NCI-H1436 (cell line): ENCODE measurements around the gene SYNRG.

Experiments used
- DNase-seq: peaks from one replicate; lab custom pipeline; 2025; lab: John Stamatoyannopoulos, UW

The SYNRG gene

DNA sequence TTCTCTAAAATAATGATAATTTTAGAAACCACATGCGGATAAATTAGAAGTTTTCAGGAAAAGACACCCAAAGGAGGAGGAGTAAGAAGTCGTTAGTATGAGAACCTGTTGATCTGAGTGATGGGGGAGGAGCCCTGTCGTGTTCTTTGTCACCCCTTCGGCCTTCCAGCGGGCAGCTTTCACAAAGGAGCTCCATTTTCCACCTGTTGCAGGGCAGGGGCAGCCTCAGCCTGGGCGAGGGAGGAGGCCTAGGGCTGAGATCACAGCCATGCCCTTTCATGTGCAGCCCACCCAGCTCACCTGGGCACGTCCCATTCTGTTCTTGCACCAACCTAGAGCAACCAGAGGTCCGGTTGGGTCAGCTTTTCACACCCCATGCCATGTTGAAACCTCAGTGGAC lies 114.2 kb downstream of the SYNRG start:
- DNase-seq, result no peak

DNA sequence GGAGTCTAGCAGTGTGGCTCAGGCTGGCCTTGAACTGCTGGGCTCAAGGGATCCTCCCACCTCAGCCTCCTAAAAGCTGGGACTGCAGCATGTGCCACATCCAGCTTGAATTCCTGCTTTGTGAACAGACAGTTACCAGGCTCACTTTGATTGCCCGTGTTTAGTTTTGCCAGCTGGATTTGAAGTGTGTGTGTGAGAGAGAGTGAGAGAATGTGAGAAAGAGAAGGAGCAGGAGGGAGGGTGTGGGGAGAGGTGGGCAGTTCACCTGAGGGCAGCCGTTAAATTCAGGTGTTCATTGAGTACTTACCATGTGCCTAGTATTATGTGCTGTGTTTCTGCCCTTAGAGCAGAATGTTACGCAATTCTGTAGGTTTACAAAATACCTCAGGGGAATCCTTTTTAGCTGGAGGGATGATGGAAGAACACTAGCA lies 114.8 kb downstream of the SYNRG start:
- no peak for DNase-seq

DNA sequence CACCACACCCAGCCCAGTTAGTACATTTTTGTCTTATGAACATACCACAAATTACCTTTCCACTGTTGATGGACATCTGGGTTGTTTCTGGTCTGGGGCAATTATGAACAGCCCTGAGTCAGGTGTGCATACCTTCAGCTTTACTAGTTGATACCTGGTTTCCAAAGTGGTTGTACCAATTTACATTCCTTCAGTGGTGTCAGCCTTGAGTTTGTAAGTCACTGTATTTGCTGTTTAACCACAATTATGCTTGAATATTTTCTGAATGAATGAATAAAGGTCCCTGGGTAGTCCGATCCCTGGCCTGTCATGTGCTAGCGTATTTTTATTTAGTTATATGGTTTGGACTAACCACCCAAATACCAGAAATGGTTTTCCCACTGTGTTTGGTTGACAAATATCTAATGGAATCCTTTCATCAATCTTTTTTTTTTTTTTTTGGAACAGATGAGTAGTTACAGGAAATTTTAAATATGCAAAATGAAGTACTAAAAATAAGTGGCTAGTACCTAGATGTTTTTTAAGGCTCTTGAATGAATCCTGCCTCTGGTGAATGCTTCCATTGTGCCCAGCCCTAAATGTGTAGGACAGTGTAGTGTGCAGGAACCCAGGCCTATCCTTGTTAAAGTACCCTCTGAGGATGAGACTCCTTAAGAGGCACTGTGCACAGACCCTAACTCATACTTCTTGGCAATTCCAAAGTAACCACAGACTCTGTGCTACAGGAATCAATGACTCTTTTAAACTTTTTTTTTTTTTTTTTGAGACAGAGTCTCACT lies 115.8 kb downstream of the SYNRG start:
- no peak for DNase-seq

DNA sequence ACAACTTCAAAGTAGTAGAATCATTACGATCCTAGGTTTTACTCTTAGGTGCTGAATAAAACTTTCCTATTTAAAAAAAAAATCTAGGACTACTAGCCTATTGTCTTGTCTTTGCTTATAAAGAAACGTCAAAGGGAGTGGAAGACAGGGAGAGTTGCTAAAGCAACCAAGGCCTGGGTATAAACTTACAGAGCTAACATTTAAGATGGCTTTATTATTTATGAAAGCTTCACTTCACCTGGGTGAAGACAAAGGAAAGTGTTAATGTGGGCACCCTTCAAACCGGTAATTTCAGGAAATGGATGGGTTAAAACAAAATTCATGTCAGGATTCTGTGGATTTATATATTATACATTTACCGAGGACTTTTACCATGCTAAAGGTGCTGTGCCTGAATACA lies 117.1 kb downstream of the SYNRG start:
- DNase-seq, result no peak

DNA sequence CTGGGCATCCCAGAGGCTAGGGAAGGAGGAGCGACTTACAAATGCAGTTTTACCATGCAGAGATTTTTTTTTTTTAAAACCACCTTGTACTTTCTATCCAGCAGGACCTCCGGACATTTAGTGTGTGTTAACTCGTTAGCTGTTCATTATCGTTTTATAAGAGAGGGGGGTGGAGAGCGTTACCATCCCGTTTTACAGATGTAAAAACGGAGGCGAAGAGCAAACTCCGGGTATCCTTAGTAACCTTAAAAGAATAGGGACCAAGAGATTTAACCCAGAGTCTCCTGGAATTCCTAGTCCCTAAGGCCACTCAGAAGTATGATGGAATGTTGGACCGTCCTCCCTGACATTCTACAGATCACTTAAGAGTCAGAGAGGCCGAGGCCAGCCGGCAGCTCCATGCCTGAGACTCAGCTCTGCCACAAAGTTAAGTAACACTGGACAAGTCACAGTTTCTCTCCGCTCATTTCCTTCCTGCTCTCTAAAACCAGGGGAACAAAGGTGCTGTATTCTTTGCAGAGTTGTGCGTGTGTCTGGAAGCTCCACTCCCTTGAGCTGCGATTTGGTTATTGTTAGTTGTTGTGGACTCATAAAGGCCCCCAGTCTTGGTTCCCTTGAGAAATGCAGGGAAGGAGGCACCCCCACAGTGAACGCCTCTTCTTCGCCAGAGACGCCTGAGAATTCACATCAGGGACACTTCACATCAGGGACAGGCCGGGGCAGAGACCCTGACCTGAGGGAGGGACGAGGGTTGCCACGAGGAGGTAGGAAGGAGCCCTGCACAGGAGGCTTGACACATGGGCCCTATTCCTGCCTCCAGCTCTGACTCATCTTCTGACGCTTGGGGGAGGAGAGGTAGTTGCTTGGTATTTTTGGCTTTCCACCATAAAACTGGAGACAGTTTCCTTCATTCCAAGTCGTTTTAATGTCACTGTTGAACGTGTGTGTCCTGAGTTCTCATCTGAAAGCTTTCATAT lies 118.3 kb downstream of the SYNRG start:
- DNase-seq, result no peak

DNA sequence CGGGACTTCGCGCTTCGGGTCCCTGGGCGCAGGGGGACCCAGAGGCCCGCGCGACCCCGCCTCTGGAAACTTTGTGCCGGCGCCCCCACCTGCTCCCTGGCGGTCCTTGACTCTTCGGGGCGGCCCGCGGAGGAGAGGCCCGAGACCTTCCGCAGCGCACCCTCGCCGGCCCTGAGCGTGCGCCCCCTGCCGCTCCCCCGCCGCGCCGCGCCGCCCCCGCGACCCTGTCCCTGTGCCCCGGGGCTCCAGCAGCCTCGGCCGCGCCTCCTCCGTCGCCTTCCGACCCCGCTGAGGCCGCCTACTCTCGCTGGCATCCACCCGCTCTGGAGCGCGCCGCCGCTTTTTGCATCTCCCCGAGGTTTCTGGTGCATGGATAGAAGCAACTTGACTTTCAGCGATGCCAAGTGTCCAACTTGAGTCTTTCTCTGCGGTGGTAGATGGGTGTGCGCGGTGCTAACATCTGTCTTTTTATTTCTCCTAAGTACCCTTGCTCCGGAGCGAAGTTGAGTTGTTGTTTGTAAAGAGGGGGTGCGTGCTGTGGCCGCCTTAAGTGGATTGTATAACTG lies 119.1 kb downstream of the SYNRG start:
- peak; percentile 66 for DNase-seq

DNA sequence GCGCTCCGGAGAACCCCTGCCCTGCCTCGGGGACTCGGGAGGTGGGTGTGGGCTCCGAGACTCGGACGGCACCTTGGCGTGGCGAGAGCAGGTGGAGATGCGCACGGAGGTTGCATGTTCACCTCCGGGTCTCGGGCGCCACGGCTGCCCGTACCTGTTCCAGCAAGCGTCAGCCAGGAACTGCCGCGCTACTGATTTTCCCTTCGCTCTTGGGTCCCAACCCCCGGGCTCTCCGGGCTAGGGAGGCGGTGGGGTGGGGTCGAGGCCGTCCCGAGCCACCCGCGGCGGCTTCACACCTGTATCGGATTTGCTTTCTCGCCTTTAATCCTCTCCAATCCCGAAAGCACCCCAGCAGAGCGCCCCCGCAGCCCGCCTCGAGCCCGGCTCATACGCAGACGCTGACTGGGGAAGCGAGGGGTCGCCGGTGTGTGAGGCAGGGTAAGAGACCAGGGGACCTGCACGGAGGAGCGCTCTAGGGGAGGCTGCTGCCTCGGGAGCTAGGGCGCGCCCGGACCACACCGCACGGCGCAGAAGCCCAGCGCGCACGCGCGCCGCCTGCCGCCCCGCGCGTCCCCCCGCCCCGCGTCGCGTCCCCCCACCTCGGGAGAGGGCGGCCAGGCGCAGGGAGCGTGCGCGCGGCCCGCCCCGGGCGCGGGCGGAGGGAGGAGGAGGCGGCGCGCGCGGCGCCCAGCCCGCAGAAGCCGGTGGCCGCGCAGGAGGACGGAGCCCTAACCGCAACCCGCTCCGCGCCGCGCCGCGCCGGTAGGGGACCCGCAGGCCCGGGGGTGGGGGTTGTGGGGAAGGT lies 119.8 kb downstream of the SYNRG start, which contains the start of gene DUSP14:
Gene DUSP14 (plus strand): TSS at position 695 of the 805 bp plus-strand sequence. CDS start 22,382 bp downstream, outside the sequence.
- DNase-seq, result peak; percentile 91

DNA sequence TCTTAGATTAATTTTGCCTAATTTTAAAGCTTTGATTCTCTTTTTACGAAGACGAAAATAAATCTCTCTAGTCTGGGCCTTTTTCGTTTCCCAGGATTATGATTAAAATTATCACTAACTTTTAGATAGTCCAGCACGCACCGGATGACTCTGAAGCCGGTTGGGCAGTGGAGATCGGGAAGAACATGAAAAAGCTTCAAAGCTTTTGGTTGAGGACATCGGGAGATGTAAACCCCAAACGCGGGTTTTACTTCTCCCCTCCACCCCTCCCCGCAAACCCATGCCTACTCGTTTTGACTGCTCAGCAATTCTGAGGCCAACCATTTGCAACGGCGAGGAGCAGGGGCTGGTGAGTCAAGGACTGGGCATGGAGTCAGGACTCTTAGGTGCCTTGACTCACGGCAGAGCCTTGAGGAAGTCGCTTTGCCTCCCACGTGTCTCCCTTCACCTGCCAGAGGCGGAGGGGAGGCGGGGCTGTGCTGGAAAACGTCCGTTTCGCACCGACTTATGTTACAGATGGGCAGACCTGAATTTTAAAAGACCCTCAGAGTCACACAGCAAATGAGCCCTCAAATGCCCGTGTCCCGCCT lies 120.5 kb downstream of the SYNRG start:
- DNase-seq, result peak; percentile 66

DNA sequence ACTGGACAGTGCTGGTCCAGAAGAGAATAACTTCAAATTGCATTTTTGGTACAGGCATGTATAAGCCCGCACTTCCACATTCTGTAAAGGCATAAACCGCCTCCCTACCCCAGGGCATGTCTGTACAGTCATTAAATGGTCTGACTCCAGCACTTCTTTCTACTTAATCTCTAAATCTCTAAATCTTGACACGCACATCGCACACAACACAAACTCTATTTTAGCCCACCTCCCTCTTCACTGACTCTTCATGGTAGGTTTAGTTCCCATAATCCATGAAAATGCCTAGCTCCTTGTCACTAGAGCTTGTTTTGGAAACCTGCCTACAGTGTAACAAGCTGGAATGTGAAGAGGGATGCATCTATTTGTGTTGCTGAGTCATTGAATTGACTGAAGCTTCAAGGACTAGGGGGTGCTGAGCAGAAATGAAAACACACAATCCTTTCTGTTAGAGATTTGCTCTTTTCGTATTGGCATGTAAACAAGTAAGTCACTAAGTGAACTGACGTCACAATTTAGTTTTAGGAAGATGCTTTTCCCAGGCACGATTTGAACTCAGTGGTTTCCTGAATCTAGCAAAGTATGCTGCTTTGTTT lies 121.1 kb downstream of the SYNRG start:
- DNase-seq, result peak; percentile 32

DNA sequence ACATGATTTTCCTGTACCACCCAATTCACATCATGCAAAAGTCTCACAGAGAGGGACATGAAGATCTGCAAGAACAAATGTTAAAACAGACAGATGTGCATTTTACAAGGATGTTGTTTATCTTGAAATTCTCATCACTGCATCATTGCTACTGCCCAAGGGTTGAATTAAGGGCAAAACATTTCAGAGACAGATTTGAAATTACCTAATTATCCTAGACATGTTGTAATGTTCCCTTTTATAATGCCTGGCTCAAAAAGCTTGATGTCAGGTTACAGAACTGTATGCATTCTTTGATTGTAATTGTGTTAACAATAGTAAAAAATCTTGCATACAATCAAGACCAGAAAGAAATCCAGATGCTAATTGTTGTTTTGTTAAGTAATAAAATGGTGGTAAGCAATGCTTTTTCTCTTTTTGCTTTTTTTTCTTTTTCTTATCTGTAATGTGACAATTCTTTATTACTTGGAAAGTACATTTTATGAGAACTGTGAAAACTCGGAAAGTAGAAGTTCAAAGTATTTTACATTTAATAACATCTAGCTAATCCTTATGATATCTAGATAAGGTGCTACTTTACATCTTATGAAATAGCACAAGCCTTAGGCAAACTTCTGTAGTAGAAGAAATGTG lies 123.2 kb downstream of the SYNRG start:
- no peak for DNase-seq

DNA sequence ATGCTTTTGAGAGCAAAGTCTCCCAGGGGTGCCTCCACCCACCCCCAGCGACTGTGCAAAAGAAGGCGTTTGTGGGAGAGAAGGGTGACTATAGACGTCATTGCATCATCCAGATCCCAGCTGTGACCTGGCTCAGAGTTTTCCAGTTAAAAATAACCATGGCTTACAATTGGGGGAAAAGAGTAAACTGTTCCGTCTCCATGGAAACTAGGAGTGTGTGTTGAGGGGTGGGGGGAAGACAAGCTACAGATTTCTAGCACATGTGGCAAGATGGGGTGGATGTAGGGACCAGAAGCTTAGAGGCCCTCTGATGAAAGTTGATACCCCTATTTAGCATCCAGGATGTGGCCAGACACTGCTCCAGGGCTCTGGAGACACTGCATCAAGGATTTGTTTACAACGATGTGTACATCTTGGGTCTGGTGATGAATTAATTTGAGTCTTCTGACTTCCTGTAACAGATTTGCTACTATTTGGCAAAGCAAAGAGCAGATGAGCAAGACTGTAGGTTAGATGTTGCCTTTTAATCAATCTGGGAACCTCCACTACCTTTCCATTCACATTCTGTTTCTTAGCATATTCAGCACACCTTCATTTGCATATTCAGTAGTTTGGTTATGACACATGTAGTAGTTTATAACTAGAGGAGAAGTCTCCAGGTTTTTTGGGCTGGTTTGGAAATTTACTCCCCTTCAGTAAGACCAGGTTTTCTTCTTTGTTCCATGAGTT lies 125.7 kb downstream of the SYNRG start:
- no peak for DNase-seq

DNA sequence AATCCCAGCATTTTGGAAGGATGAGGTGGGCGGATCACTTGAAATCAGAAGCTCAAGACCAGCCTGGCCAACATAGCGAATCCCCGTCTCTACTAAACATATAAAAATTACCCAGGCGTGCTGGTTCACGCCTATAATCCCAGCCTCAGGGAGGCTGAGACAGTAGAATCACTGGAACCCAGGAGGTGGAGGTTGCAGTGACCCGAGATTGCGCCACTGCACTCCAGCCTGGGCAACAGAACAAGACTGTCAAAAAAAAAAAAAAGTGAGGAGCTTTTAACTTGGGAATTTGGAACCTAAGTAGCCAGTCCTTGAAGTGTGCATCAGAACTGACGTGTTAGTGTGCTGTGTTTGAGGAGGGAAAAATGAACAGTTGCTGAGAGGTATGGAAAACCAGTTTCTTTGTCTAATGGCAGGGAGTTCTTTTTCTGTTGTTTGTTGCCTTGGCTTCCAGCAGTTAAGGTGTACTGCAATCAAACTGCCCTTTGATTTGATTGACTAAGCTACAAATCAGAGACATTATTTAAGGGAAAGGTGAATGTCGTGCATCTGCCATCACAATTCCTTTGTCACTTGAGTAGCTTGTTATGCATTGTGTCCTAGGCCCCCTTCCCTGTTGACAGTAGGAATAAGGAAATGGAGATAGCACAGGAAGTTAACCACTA lies 128.1 kb downstream of the SYNRG start:
- no peak for DNase-seq

DNA sequence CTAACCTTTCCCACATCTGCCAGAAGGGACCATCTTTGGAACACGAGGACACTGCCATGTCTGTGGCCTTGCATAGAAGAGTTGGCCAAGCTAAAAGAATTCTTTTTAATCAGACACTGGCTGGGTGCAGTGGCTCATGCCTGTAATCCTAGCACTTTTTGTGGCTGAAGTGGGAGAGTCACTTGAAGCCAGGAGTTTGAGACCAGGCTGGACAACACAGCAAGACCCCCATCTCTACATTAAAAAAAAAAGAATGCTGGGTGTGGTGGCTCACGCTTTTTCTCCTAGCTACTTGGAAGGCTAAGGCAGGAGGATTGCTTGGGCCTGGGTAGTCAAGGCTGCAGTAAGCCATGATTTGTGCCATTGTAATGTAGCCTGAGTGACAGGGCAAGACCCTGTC lies 128.8 kb downstream of the SYNRG start:
- no peak for DNase-seq

DNA sequence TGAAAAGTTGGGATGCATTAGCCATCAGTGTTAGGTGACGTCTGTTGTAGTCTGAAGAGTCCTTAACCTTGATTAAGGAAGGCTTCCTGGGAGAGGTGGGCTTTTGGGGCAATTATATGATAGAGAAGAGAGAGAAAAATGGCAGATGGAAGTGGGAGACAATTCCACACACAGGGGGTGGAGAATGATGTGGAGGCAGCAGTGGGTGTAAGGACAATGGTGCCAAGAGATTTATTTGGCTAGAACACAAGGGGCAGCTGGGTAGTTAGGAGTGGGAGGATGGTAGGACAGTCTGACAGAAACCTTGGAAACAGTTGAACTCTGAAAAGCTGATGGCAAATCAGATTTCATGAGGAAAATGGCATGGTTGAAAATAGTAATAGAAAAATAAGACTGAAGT lies 130.2 kb downstream of the SYNRG start:
- DNase-seq, result no peak

DNA sequence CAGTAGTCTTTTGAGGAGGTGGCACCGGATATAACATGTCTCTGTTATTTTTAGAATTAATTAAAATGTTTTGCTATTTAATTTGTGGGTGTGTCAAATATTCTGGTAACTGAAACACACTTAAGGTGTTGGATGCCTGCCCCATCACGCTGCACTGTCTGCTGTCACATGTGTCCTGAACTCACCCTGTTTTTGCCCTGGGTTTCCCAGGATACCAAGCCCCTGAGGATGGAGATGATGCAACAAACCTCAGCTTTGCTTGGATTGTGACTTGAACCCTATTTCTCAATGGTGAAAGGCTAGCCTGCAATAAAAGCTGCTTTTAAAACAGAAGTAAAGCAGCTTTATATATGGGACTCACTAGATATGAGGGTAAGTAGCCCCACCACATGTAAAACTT lies 131.0 kb downstream of the SYNRG start:
- DNase-seq, result no peak

DNA sequence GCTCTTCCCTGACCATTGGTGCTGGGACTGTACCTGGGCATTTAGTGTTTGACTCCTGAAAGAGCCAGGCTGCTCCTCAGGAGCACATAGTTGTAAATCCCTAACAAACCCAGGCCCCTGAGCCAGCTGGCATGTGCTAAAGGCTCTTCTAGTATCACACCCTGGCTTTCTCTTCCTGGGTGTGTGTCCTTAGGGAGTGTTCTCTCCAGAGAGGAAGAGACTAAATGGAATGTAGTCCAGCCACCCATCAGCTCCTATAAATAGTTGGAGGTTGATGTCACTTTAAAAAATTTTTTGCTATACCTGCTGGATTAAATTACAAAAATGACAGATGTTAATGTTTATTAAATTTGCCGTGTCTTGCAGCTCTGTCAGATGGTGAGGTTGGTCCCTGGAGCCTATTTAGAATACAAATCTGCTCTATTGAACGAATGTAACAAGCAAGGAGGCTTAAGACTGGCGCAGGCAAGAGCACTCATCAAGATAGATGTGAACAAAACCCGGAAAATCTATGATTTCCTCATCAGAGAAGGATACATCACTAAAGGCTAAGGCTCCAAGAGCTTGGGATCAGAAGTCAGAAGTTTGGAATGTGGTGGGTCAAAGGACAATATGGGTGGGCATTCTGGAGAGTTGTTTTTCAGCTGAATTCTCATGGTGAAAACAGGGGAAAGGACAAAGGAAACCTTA lies 132.6 kb downstream of the SYNRG start:
- no peak for DNase-seq

DNA sequence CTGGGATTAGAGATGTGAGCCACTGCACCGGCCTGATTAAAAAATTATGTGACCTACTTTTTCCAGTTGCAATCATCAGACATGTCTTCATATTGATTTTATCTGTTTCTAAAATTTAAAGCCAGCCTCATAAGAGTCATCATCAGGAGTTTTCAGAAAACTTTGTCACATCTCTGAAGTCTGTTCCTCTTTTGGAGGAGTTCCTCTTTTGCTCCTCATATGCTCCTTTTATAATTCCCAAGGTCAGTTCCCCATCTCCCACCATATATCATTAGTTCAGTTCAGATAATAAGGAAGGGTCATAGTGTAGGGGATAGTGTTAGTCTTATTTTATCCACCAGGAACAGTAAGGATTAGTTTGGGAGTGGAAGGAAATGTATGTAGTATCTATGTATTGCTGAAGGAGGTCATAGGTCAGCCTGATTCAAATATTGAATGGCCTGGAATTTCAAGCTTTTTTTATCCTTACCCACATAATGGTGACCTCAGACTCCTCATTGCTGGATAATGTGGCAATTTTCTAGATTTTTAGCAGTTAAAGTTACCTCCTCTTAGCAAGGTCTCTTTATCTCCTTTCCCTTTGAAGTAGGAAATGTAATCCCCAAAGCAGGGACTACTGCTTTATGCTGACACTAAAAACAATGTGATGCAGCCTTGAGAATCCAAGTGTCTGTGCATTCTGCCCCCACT lies 133.3 kb downstream of the SYNRG start:
- DNase-seq, result no peak

DNA sequence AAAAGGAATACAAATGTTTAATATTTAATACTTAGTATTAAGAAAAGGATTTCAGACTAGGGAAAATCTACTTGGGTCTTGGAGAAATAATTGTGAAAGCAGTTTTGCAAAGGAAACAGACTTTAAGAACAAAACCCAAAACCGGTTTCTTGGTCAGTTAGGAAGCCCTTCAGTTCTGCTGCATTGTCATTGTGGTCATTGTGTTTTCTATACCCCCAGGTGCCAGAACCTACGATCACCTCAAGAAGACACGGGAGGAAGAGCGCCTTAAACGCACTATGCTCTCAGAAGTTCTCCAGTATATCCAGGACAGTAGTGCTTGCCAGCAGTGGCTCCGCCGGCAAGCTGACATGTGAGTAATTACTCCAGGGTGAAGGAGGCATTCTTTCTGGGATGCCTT lies 139.0 kb downstream of the SYNRG start:
- DNase-seq, result no peak
